Stimulated activated naive B cell treated with anti-CD40 and anti-IgM and Interleukin-4, amounts not matched to agents 10 μg/mL and 1 μg/mL and 100 μg/mL, for 72 hours (primary cell): ENCODE measurements around the gene MUTYH.

ENCODE experiments used
- ATAC-seq, 2 donors: fragments of 150-1000 bp; cut with Tn5 transposase; replicated peaks; 2 replicates each; pipeline ENCODE4 v1.10.0; 2021; ENCODE audit warnings: moderate library complexity in 1 of 2
- DNase-seq: peaks from one replicate; pipeline ENCODE4 v3.0.0; 2021
- H3K27ac Mint-ChIP-seq: one replicate; pipeline ENCODE4 v1.8.0; 2022; ENCODE audit warnings: mild to moderate bottlenecking, mixed read lengths
- H3K27me3 Mint-ChIP-seq, 2 donors: one replicate each; pipeline ENCODE4 v1.8.0; 2022; ENCODE audit warnings: mixed read lengths in 2 of 2
- H3K36me3 Mint-ChIP-seq, 2 donors: one replicate each; pipeline ENCODE4 v1.8.0; 2022; ENCODE audit warnings: mixed read lengths in 2 of 2, mild to moderate bottlenecking in 1 of 2
- H3K4me1 Mint-ChIP-seq, 2 donors: one replicate each; pipeline ENCODE4 v1.8.0; 2022; ENCODE audit warnings: mixed read lengths in 2 of 2, mild to moderate bottlenecking in 1 of 2
- H3K4me3 Mint-ChIP-seq, 2 donors: one replicate each; pipeline ENCODE4 v1.8.0; 2022; ENCODE audit warnings: mild to moderate bottlenecking in 2 of 2, mixed read lengths in 2 of 2, moderate library complexity in 1 of 2
- H3K9me3 Mint-ChIP-seq, 2 donors: one replicate each; pipeline ENCODE4 v1.8.0; 2022; ENCODE audit warnings: mixed read lengths in 2 of 2, mild to moderate bottlenecking in 1 of 2

Gene MUTYH

GRCh38 chr1:45337630-45338325 lies 2.5 kb downstream of the MUTYH start:
- Mint-ChIP-seq H3K36me3 (peaks cover 19 to 50% of the 10 kb centered on the region in 2 donors), H3K4me3 (peak overlapping the region in 1 of 2 donors; percentile 97), H3K27me3 (no peaks in the 10 kb centered on the region), H3K27ac (no peak overlapping the region), H3K9me3 (no peaks in the 10 kb centered on the region), H3K4me1 (peaks cover 23 to 27% of the 10 kb centered on the region in 2 donors)
- ATAC-seq: no peak
- DNase-seq: no peak

- H3K27ac Mint-ChIP-seq: peak overlapping the region; percentile 10
Measured at GRCh38 chr1:45335855-45336324, 4.3 kb downstream of the MUTYH start.

GRCh38 chr1:45334308-45335245 lies 5.7 kb downstream of the MUTYH start:
- Mint-ChIP-seq H3K27ac (no peak overlapping the region), H3K4me1 (peaks cover 13 to 14% of the 10 kb centered on the region in 2 donors), H3K9me3 (no peaks in the 10 kb centered on the region), H3K4me3 (no peak overlapping the region), H3K36me3 (peaks cover 20 to 48% of the 10 kb centered on the region in 2 donors), H3K27me3 (no peaks in the 10 kb centered on the region)
- no peak for DNase-seq
- no peak for ATAC-seq

More at GRCh38 chr1:45335855-45336324, 4.3 kb downstream of the MUTYH start:
- no peak overlapping the region for H3K4me3 Mint-ChIP-seq
- ATAC-seq (no peak), DNase-seq (no peak)
- no peaks in the 10 kb centered on the region for H3K9me3 Mint-ChIP-seq
- peaks cover 12 to 14% of the 10 kb centered on the region in 2 donors for H3K4me1 Mint-ChIP-seq
- H3K27me3 Mint-ChIP-seq: no peaks in the 10 kb centered on the region
- H3K36me3 Mint-ChIP-seq: peaks cover 14 to 42% of the 10 kb centered on the region in 2 donors

GRCh38 chr1:45332346-45332720 lies 7.9 kb downstream of the MUTYH start:
- H3K4me3 Mint-ChIP-seq: no peak overlapping the region
- ATAC-seq: no peak
- H3K4me1 Mint-ChIP-seq: peaks cover 24 to 29% of the 10 kb centered on the region in 2 donors
- H3K27ac Mint-ChIP-seq: no peak overlapping the region
- H3K27me3 Mint-ChIP-seq: no peaks in the 10 kb centered on the region
- H3K36me3 Mint-ChIP-seq: peaks cover 18 to 49% of the 10 kb centered on the region in 2 donors
- DNase-seq: no peak
- no peaks in the 10 kb centered on the region for H3K9me3 Mint-ChIP-seq

GRCh38 chr1:45331436-45332345 lies 8.5 kb downstream of the MUTYH start:
- no peak for ATAC-seq
- H3K27me3 Mint-ChIP-seq: no peaks in the 10 kb centered on the region
- no peak overlapping the region for H3K4me3 Mint-ChIP-seq
- no peak overlapping the region for H3K27ac Mint-ChIP-seq
- no peak for DNase-seq
- no peaks in the 10 kb centered on the region for H3K9me3 Mint-ChIP-seq
- H3K36me3 Mint-ChIP-seq: peaks cover 17 to 49% of the 10 kb centered on the region in 2 donors
- H3K4me1 Mint-ChIP-seq: peaks cover 24 to 32% of the 10 kb centered on the region in 2 donors

- Mint-ChIP-seq H3K27ac (no peak overlapping the region), H3K4me3 (no peak overlapping the region), H3K36me3 (peaks cover 15 to 46% of the 10 kb centered on the region in 2 donors), H3K9me3 (no peaks in the 10 kb centered on the region), H3K4me1 (peaks cover 21 to 31% of the 10 kb centered on the region in 2 donors), H3K27me3 (no peaks in the 10 kb centered on the region)
- DNase-seq (no peak), ATAC-seq (no peak)
Measured at GRCh38 chr1:45329445-45329844, 10.8 kb downstream of the MUTYH start.

GRCh38 chr1:45328680-45329079 lies 11.6 kb downstream of the MUTYH start:
- no peaks in the 10 kb centered on the region for H3K27me3 Mint-ChIP-seq
- no peaks in the 10 kb centered on the region for H3K9me3 Mint-ChIP-seq
- H3K4me1 Mint-ChIP-seq: peaks cover 18 to 29% of the 10 kb centered on the region in 2 donors
- H3K27ac Mint-ChIP-seq: no peak overlapping the region
- peak overlapping the region; percentile 60 to 64 for H3K4me3 Mint-ChIP-seq
- ATAC-seq: no peak
- H3K36me3 Mint-ChIP-seq: peaks cover 15 to 42% of the 10 kb centered on the region in 2 donors
- DNase-seq: no peak

- no peak for DNase-seq
- Mint-ChIP-seq H3K36me3 (peaks cover 15 to 35% of the 10 kb centered on the region in 2 donors), H3K9me3 (no peaks in the 10 kb centered on the region), H3K27ac (peak overlapping the region; percentile 67), H3K4me1 (peaks cover 18 to 29% of the 10 kb centered on the region in 2 donors), H3K27me3 (no peaks in the 10 kb centered on the region), H3K4me3 (peak overlapping the region; percentile 83 to 89)
- no peak for ATAC-seq
Measured at GRCh38 chr1:45327644-45328515, 12.4 kb downstream of the MUTYH start.

GRCh38 chr1:45326627-45327623 lies 13.3 kb downstream of the MUTYH start, which contains the start of gene HPDL:
Gene HPDL, plus strand, starts transcription at chr1:45326895. Its CDS starts 254 bp downstream, at chr1:45327149.
- DNase-seq (peak; percentile 47), ATAC-seq (peak; percentile 84 to 91)
- no peaks in the 10 kb centered on the region for H3K9me3 Mint-ChIP-seq
- H3K4me1 Mint-ChIP-seq: peaks cover 18 to 29% of the 10 kb centered on the region in 2 donors
- H3K27me3 Mint-ChIP-seq: no peaks in the 10 kb centered on the region
- peak within 1 kb of the TSS; percentile 80 for H3K27ac Mint-ChIP-seq
- peaks cover 15 to 31% of the 10 kb centered on the region in 2 donors for H3K36me3 Mint-ChIP-seq
- peak within 1 kb of the TSS; percentile 83 to 89 for H3K4me3 Mint-ChIP-seq

GRCh38 chr1:45325851-45326506 lies 14.3 kb downstream of the MUTYH start:
- DNase-seq (no peak), ATAC-seq (no peak)
- no peaks in the 10 kb centered on the region for H3K9me3 Mint-ChIP-seq
- no peaks in the 10 kb centered on the region for H3K27me3 Mint-ChIP-seq
- peak overlapping the region; percentile 80 for H3K27ac Mint-ChIP-seq
- peak overlapping the region; percentile 83 to 89 for H3K4me3 Mint-ChIP-seq
- H3K4me1 Mint-ChIP-seq: peaks cover 18 to 29% of the 10 kb centered on the region in 2 donors
- peaks cover 15 to 29% of the 10 kb centered on the region in 2 donors for H3K36me3 Mint-ChIP-seq

- ATAC-seq (no peak), DNase-seq (no peak)
- Mint-ChIP-seq H3K4me1 (peaks cover 2 to 7% of the 10 kb centered on the region in 2 donors), H3K9me3 (no peaks in the 10 kb centered on the region), H3K27ac (no peak overlapping the region), H3K4me3 (no peak overlapping the region), H3K27me3 (no peaks in the 10 kb centered on the region), H3K36me3 (no peaks in the 10 kb centered on the region)
Measured at GRCh38 chr1:45322486-45323040, 17.7 kb downstream of the MUTYH start.
